Measurements from ENCODE around the gene STAB1. TPM values are rescaled to one million over a fixed set of nuclear protein-coding genes. Genes with fewer than 3 reads are reported as not detected.

Gene STAB1
- polyA plus RNA-seq, 2 of the 4 experiments (the other 2 are of a cell fraction) = not detected

DNA sequence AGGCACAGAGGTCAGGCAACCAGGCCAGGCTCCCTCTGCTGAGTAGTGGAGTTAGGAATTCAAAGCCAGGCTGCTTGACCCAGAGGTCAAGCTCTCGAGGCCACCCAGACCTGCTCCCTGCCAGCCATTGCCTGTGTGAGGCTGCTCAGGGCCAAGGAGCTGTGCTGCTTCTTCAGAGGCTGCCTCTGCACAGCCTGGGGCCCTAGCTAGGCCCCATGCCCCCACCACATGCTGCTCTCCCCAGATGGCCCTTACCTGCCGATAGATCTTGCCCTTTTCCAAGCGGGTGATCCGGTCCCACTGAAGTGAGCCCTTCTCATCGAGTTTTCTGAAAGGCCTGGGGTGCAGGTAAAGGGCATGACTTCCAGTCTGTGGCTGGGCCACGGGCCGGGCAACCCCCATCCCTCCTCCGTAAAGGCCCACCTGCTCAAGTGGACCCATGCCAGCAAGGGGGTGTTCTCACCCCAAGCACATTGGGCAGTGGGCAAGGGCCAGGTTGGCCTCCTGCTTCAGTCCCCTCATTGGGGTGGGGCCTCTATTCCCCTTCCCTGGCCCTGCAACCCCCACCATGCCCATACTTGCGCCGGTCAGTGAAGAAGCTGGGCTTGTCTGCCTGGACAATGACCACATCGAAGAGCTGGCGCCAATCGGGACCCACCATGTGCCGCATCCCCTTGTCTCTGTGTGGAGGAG, 32.0 kb downstream of the STAB1 start:
- WGBS (ENCODE audit: missing lambda C conversion rate) = 97% methylated on average over 6 of the region's 14 CpGs
- POLR2A ChIA-PET = no interaction called here

GRCh38 chr3:52527732-52528585, 32.8 kb downstream of the STAB1 start:
- ATAC-seq = no peak
- POLR2A ChIA-PET = no interaction called here
- no peak for FAIRE-seq
- TF ChIP-seq SMC3 (IDR thresholded peaks at IDR 0.05) (no peak), RNF2 (IDR thresholded peaks at IDR 0.05; ENCODE audit: borderline replicate concordance, low read depth) (no peak), PHF8 (IDR thresholded peaks at IDR 0.05; ENCODE audit: borderline replicate concordance, low read depth) (no peak), ESRRA (IDR thresholded peaks at IDR 0.05; ENCODE audit: borderline replicate concordance, low read length) (no peak), HOXB13 (CRISPR knock-in tag; IDR thresholded peaks at IDR 0.05; ENCODE audit: low read depth) (no peak), HEYL (CRISPR knock-in tag; IDR thresholded peaks at IDR 0.05) (no peak), TP53 (CRISPR knock-in tag; IDR thresholded peaks at IDR 0.05) (no peak), MAZ (IDR thresholded peaks at IDR 0.05; ENCODE audit: borderline replicate concordance, low read depth, low read length) (no peak), SREBF2 (IDR thresholded peaks at IDR 0.05) (no peak), EHMT2 (IDR thresholded peaks at IDR 0.05; ENCODE audit: low read depth) (no peak), HMGXB4 (CRISPR knock-in tag; IDR thresholded peaks at IDR 0.05; ENCODE audit: borderline replicate concordance) (no peak), FOXS1 (CRISPR knock-in tag; IDR thresholded peaks at IDR 0.05) (no peak)
- TF ChIP-seq, protein P1, sequence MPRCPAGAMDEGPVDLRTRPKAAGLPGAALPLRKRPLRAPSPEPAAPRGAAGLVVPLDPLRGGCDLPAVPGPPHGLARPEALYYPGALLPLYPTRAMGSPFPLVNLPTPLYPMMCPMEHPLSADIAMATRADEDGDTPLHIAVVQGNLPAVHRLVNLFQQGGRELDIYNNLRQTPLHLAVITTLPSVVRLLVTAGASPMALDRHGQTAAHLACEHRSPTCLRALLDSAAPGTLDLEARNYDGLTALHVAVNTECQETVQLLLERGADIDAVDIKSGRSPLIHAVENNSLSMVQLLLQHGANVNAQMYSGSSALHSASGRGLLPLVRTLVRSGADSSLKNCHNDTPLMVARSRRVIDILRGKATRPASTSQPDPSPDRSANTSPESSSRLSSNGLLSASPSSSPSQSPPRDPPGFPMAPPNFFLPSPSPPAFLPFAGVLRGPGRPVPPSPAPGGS (IDR thresholded peaks at IDR 0.05) = no peak
- TF ChIP-seq, protein P2, sequence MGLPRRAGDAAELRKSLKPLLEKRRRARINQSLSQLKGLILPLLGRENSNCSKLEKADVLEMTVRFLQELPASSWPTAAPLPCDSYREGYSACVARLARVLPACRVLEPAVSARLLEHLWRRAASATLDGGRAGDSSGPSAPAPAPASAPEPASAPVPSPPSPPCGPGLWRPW (IDR thresholded peaks at IDR 0.05) = no peak
- TF ChIP-seq, protein P3, sequence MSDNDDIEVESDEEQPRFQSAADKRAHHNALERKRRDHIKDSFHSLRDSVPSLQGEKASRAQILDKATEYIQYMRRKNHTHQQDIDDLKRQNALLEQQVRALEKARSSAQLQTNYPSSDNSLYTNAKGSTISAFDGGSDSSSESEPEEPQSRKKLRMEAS (IDR thresholded peaks at IDR 0.05) = no peak
- TF ChIP-seq, protein P4, sequence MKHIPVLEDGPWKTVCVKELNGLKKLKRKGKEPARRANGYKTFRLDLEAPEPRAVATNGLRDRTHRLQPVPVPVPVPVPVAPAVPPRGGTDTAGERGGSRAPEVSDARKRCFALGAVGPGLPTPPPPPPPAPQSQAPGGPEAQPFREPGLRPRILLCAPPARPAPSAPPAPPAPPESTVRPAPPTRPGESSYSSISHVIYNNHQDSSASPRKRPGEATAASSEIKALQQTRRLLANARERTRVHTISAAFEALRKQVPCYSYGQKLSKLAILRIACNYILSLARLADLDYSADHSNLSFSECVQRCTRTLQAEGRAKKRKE (CRISPR knock-in tag; IDR thresholded peaks at IDR 0.05; ENCODE audit: low read depth) = no peak
- no peak for DNase-seq (ENCODE audit: low read depth in 1 of 2, low spot score in 1 of 2)
- H3K4me2 ChIP-seq = no peak overlapping the region
- no peak overlapping the region for H3K4me3 ChIP-seq
- CTCF ChIA-PET = interaction anchor here (1.0 kb wide), 1 partner anchor 80 kb away, joined by 4 read pairs; no protein-coding TSS in a partner anchor
- peaks cover 12% of the 10 kb centered on the region; the same call in 2 of the 3 replicates for H3K4me1 ChIP-seq
- H3K9me3 ChIP-seq = no peaks in the 10 kb centered on the region
- 92% methylated on average over 15 of the region's 18 CpGs for WGBS (ENCODE audit: missing lambda C conversion rate)
- no peak overlapping the region for H3K27ac ChIP-seq

More for the DNA sequence above, 32.0 kb downstream of the STAB1 start:
- DNase-seq (ENCODE audit: low read depth in 1 of 2, low spot score in 1 of 2) (no peak), ATAC-seq (no peak), FAIRE-seq (no peak)
- no peak overlapping the region for H3K4me2 ChIP-seq
- no peak overlapping the region for H3K4me3 ChIP-seq
- H3K9me3 ChIP-seq = no peaks in the 10 kb centered on the region
- CTCF ChIA-PET = interaction anchor here (1.0 to 3.0 kb wide), 2 partner anchors 55 to 79 kb away, joined by 4 to 11 read pairs; no protein-coding TSS in a partner anchor
- TF ChIP-seq JUNB (IDR thresholded peaks at IDR 0.05) = no peak
- no peak for TF ChIP-seq SMC3 (IDR thresholded peaks at IDR 0.05)
- peaks cover 6% of the 10 kb centered on the region; the same call in 1 of the 3 replicates for H3K4me1 ChIP-seq
- no peak overlapping the region for H3K27ac ChIP-seq
